ENCODE results near the gene NCAPG.
A peak's percentile ranks its signal among the peaks of the same experiment; 100 is the strongest.
"Not testable (repeated sequence)": the region's sequence is repeated elsewhere in the genome, so short reads cannot be mapped to it uniquely, and the experiment has no call there.

The NCAPG gene

DNA sequence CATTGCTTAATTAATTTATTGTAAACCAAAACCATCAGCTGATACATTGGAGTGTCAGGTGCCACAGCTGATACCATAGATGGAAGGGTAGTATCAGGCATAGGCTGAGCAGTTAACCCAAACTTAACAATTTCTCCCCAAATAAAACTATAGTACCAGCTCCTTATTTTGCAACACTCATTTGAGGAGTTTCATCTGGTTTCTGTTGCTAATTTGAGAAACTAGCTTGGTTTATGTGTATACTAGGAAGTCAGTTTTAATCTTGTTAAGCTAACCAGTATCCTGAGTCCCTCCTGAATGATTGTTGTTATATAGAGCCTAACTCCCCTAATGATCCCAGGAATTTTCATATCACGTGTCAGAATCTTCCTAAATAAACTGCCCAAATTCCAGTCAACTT is 13.0 kb upstream of the NCAPG start:
- no peak for DNase-seq

DNA sequence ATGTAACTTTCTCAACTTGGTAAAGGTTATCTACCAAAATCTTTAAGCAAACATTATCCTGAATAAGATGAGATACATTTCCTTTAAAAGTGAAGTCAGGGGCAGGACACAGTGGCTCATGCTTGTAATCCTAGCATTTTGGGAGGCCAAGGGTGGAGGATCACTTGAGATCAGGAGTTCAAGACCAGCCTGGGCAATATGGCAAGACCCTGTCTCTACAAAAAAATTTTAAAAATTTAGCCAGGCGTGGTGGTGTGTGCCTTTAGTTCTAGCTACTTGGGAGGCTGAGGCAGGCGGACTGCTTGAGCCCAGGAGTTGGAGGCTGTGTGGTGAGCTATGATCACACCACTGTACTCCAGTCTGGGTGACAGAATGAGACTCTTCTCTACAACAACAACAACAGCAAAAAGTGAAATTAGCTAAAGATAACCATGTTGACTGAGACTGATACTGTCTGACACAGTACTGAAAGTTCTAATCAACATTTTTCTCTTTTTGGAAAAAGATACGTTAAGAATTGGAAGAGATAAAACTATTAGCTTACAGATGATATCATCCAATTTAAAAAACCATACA is 5.1 kb upstream of the NCAPG start:
- no peak for DNase-seq

- DNase-seq: no peak
Measured at GRCh38 chr4:17807446-17807845, 3.3 kb upstream of the NCAPG start.

DNA sequence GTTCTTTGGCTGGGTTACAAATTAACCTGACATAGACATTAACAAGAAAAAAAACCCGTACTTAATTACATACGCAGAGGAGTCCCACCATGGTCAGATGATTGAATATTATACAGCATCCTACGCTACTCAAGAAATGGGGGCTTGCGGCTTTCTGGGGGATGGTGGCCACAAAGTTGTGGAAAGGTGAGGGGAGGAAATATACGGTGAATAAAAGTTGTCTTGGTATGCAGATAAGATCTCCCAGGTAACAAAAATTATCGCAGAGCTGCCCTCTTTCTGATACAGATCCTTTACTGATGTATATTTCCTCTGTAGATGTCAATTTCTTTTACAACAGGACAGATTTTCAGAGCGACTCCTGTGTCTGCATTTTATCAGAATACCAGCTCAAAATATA is 1.1 kb upstream of the NCAPG start:
- DNase-seq: peak; percentile 23

- peak; percentile 68 for DNase-seq
Measured at GRCh38 chr4:17811078-17811603, 362 bp downstream of the NCAPG start.

GRCh38 chr4:17812125-17812524 is 1.3 kb downstream of the NCAPG start:
- no peak for DNase-seq

DNA sequence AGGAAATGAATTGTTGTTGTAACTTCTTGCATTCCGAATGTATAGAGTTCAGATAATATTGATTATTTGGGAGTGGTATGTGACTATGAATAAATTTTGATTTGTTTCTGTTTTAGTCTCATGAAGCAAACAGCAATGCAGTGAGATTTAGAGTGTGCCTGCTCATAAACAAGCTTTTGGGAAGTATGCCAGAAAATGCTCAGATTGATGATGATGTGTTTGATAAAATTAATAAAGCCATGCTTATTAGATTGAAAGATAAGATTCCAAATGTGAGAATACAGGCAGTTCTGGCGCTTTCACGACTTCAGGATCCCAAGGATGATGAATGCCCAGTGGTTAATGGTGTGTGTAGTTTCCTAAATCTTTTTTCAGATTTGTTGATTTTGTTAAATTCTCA is 2.0 kb downstream of the NCAPG start:
- no peak for DNase-seq

- DNase-seq: no peak
Measured at GRCh38 chr4:17814140-17814539, 3.4 kb downstream of the NCAPG start.

- no peak for DNase-seq
Measured at GRCh38 chr4:17816142-17816541, 5.4 kb downstream of the NCAPG start.

DNA sequence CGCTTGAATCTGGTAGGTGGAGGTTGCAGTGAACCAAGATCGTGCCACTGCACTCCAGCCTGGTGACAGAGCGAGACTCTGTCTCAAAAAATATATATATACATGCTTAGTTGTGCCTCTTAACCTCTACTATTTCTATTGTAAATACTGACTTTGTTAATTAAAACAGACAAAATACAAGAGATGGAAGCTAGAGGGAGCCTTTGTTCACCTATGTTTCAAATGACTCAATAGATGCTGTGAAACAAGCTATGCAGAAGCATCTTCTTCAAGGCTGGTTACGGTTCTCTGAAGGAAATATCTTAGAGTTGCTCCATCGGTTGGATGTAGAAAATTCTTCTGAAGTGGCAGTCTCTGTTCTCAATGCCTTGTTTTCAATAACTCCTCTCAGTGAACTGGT is 6.2 kb downstream of the NCAPG start:
- DNase-seq: peak; percentile 29

GRCh38 chr4:17823871-17824669 is 13.3 kb downstream of the NCAPG start:
- no peak for DNase-seq

GRCh38 chr4:17846266-17846665 is 35.5 kb downstream of the NCAPG start:
- DNase-seq: no peak

- not testable (repeated sequence) for DNase-seq
Measured at GRCh38 chr4:17850295-17850694, 39.5 kb downstream of the NCAPG start.

DNA sequence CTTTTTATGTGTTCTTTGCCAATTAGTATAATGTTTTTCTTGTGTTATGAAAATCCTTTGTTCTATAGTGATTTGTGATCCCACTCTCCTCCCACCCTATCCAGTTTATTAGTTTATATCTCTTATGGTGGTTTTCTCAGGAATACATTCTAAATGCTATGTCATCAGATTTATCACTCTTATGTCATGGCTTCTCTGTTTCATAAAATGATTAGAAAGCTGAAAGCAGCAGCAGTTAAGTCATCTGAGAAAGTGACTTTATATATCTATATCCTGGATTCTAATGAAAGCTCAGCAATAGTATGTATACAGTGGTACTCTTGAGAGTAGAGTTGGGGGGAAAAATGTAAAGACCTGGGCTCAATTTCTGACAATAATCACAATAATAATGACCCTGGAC is 41.2 kb downstream of the NCAPG start:
- DNase-seq: no peak

- no peak for DNase-seq
Measured at GRCh38 chr4:17854036-17854435, 43.3 kb downstream of the NCAPG start.

DNA sequence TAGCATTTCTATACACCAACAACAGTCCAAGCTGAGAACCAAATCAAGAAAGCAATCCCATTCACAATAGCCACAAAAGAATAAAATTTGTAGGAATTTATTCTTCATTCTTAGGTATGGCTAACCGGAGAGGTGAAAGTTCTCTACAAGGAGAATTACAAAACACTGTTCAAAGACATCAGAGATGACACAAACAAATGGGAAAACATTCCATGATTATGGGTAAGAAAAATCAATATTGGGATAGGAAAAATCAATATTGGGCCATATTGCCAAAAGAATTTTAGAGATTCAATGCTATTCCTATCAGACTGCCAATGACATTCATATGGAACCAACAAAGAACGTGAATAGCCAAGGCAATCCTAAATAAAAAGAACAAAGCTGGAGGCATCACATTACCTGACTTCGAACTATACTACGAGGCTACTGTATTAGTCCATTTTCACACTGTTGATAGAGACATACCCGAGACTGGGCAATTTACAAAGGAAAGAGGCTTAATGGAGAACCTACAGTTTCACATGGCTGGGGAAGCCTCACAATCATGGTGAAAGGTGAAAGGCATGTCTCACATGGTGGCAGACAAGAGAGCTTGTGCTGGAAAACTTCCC is 49.1 kb downstream of the NCAPG start:
- DNase-seq: no peak

DNA sequence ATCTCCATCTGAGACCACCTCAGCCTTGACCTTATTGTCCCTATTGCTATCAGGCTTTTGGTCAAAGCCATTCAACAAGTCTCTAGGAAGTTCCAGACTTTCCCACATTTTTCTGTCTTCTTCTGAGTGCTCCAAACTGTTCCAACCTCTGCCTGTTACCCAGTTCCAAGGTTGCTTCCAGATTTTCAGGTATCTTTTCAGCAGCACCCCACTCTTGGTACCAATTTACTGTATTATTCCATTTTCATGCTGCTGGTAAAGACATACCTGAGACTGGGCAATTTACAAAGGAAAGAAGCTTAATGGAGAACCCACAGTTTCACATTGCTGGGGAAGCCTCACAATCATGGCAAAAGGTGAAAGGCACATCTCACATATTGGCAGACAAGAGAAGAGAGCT is 51.1 kb downstream of the NCAPG start:
- DNase-seq: not testable (repeated sequence)

DNA sequence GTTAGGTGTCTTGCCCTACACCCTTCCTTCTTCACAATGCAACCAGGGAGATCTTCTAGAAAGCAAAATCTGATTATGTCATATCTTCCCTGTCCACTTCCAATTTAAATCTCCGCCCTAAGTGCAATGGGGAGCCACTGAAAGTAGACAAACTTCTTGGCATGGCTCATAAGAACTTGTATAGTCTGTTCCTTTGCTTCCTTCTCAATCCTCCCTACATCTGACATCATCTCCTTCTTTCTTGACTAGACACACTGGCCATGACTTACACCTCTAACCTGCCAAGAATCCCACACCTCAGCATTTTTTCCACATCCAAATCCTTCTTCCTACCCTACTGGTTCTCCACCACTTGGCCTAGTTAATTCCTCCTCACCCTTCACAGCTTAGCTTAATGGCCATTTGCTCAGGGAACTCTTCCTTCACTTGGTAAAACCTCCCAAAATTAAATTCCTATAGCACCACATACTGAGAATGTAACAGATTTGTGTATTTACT is 55.1 kb downstream of the NCAPG start:
- DNase-seq: no peak

DNA sequence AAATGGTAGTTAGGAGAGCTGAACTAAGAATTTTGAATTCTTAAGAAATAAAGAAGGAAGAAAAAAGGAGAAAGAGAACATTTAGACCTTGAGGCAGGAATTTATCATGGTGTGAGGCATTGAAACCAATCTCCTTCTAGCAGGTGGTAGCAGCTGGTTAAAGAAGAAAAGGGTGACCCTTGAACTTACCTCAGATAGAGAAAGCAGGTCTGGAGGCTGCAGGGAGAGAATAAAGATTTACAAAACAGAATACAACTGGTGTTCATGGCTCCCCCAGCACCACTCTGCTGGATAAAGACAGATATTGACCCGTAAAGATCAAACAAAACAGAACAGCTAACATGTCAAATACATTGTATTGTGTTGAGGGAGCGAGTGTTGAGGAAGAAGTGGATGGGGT is 56.0 kb downstream of the NCAPG start:
- peak; percentile 28 for DNase-seq

DNA sequence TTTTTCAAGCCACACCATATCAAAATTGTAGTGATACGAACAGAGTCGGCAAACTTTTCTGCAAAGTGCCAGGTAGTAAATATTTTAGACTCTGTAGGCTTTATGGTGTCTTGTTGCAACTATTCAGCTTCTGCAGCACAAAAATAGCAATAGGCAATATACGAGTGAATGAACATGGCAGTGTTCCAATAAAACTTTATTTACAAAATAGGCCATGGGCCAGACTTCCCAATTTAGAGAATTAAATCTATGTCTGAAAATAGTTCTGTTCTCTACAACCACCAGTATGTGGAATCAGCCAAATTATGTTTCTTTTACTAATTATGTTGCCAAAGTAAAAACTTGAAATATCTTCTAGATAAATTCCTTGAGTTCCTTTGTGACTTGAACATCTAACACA is 56.5 kb downstream of the NCAPG start:
- no peak for DNase-seq

DNA sequence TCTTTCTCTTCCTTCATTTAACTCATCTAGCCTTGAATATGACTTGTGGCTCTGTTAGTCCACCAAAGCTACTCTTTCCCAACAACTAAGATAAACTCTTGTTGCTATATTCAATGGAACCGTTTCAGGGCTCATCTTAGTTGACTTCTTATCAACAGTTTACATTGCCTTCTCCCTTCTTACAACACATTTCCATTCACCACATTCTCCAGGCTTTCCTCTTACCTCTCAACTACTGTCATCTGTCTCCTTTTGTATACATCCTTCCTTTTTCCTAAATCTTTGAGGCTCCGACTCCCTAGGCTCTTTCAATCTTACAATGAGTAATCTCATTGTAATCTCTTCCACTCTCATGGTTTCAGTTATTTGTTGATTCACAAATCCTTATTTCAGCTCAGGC is 58.5 kb downstream of the NCAPG start:
- no peak for DNase-seq

- no peak for DNase-seq
Measured at GRCh38 chr4:17875402-17876070, 64.8 kb downstream of the NCAPG start.

- no peak for DNase-seq
Measured at GRCh38 chr4:17876943-17877342, 66.2 kb downstream of the NCAPG start.

Data from NCI-H69 (cell line).